Hepatocyte (in vitro differentiated cells): ENCODE data around the gene BUB1B. TPM values are rescaled to one million over a fixed set of nuclear protein-coding genes. Genes with fewer than 3 reads are reported as not detected.

ENCODE experiments used
- DNase-seq: peaks from one replicate; pipeline ENCODE4 v3.0.0-alpha.2; 2016; ENCODE audit warnings: low spot score
- H2AFZ ChIP-seq: fragments of 200-600 bp; sonication (generic); 2 replicates; pipeline ENCODE4 v1.6.0; 2016; ENCODE audit warnings: antibody characterized with exemption, mild to moderate bottlenecking
- H3K27ac ChIP-seq: fragments of 200-600 bp; sonication (generic); 2 replicates; pipeline ENCODE4 v1.5.1; 2016; ENCODE audit warnings: mild to moderate bottlenecking
- H3K27me3 ChIP-seq: fragments of 200-600 bp; sonication (generic); 2 replicates; pipeline ENCODE4 v1.6.1; 2016
- H3K36me3 ChIP-seq: fragments of 200-600 bp; sonication (generic); replicated peaks from 2 replicates; pipeline ENCODE4 v1.5.1; 2016; ENCODE audit warnings: low read depth; ENCODE audit not compliant: insufficient read depth
- H3K4me1 ChIP-seq: fragments of 200-600 bp; sonication (generic); 2 replicates; pipeline ENCODE4 v1.5.1; 2016; ENCODE audit warnings: mild to moderate bottlenecking, moderate library complexity; ENCODE audit not compliant: insufficient read depth
- H3K4me2 ChIP-seq: fragments of 200-600 bp; sonication (generic); 2 replicates; pipeline ENCODE4 v1.6.0; 2016
- H3K4me3 ChIP-seq: fragments of 200-600 bp; sonication (generic); 2 replicates; pipeline ENCODE4 v1.5.1; 2016; ENCODE audit warnings: mild to moderate bottlenecking
- H3K79me2 ChIP-seq: fragments of 200-600 bp; sonication (generic); 2 replicates; pipeline ENCODE4 v1.6.0; 2017; ENCODE audit warnings: mild to moderate bottlenecking
- H3K9me2 ChIP-seq: fragments of 200-600 bp; sonication (generic); replicated peaks from 2 replicates; pipeline ENCODE4 v1.6.0; 2017; ENCODE audit warnings: mild to moderate bottlenecking; ENCODE audit not compliant: insufficient read depth
- H3K9me3 ChIP-seq: fragments of 200-600 bp; sonication (generic); 2 replicates; pipeline ENCODE4 v1.5.1; 2016; ENCODE audit warnings: low read depth, mild to moderate bottlenecking
- H4K20me1 ChIP-seq: fragments of 200-600 bp; sonication (generic); 2 replicates; pipeline ENCODE4 v1.6.0; 2016; ENCODE audit warnings: mild to moderate bottlenecking; ENCODE audit not compliant: insufficient read depth, poor library complexity, severe bottlenecking
- EZH2 ChIP-seq: fragments of 200-600 bp; sonication (generic); IDR thresholded peaks from 2 replicates; pipeline ENCODE4 v1.6.1; 2016; ENCODE audit warnings: antibody characterized with exemption, mild to moderate bottlenecking, borderline replicate concordance
- EZH2phosphoT487 ChIP-seq: fragments of 200-600 bp; sonication (generic); IDR thresholded peaks from one replicate; pipeline ENCODE4 v1.6.1; 2018; ENCODE audit warnings: antibody characterized with exemption, mild to moderate bottlenecking, low read depth, moderate library complexity; ENCODE audit not compliant: unreplicated experiment, severe bottlenecking
- WGBS: methylation state at CpG from one replicate; pipeline ENCODE4 v1.1.6; 2016; ENCODE audit warnings: low lambda C conversion rate; ENCODE audit errors: missing lambda C conversion rate; 5-methylcytosine and 5-hydroxymethylcytosine counted together
- polyA plus RNA-seq: library from polyadenylated mRNA; unstranded; fragments of >200 nt; fragmentation: Nextera tagmentation; extraction: Ambion mirVana; gene quantifications from 2 replicates; pipeline ENCODE4 v1.2.1, GENCODE V29; 2016
- total RNA-seq: library from RNA; depleted of rRNA; stranded (reverse); fragments of >200 nt; gene quantifications from 2 replicates; pipeline ENCODE4 v1.2.3, GENCODE V29; 2014
- TF ChIP-seq, protein P1 (sequence below): fragments of 200-600 bp; sonication (generic); IDR thresholded peaks from 2 replicates; pipeline ENCODE4 v1.5.1; 2016; ENCODE audit warnings: antibody characterized with exemption, mild to moderate bottlenecking; ENCODE audit not compliant: poor library complexity

Gene BUB1B
- total and polyA plus RNA-seq, 2 experiments from 2014 or later = 5.3 to 11.9 TPM

DNA sequence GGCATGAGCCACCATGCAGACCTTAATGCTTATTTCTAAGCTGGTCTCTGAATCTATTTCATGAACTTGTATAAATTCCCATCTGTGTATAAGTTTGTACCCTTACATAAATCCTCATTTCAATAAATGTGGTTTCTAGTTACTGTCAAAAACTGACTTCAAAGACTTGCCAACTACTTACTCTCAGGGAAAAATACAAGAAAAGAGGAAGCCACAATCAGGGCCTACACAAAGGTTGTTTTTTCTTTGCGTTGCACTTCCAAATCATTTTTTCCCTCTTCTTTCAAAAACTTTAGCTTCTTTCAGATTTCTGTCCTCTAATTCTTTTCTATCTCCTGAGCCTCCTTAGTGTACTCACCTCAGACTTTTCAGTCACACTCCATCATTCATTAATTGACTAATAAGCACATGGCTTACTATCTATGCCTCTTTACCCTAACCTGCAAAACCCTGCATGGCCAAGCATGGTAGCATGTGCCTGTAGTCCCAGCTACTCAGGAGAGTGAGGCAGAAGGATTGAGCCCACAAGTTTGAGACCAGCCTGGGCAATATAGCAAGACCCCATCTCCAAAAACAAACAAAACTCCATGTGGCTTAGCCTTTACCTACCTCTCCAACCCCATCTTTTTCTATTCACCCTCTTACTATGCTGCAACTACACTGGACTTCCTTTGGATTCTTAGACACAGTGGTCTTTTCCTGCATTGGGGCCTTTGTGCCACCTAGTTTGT, 37.7 kb downstream of the BUB1B start:
- H3K9me2 ChIP-seq = no peaks in the 10 kb centered on the region
- H3K79me2 ChIP-seq = no peaks in the 10 kb centered on the region
- 100% methylated on average over 1 of the region's 1 CpG for WGBS
- H3K4me3 ChIP-seq = no peak overlapping the region
- TF ChIP-seq EZH2phosphoT487 (no peak), EZH2 (no peak)
- TF ChIP-seq, protein P1, sequence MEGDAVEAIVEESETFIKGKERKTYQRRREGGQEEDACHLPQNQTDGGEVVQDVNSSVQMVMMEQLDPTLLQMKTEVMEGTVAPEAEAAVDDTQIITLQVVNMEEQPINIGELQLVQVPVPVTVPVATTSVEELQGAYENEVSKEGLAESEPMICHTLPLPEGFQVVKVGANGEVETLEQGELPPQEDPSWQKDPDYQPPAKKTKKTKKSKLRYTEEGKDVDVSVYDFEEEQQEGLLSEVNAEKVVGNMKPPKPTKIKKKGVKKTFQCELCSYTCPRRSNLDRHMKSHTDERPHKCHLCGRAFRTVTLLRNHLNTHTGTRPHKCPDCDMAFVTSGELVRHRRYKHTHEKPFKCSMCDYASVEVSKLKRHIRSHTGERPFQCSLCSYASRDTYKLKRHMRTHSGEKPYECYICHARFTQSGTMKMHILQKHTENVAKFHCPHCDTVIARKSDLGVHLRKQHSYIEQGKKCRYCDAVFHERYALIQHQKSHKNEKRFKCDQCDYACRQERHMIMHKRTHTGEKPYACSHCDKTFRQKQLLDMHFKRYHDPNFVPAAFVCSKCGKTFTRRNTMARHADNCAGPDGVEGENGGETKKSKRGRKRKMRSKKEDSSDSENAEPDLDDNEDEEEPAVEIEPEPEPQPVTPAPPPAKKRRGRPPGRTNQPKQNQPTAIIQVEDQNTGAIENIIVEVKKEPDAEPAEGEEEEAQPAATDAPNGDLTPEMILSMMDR = no peak
- no peaks in the 10 kb centered on the region for H3K9me3 ChIP-seq
- no peaks in the 10 kb centered on the region for H3K36me3 ChIP-seq
- H3K4me2 ChIP-seq = no peak overlapping the region
- H3K4me1 ChIP-seq = no peaks in the 10 kb centered on the region
- no peak for DNase-seq
- no peak overlapping the region for H2AFZ ChIP-seq
- no peaks in the 10 kb centered on the region for H3K27me3 ChIP-seq
- no peak overlapping the region for H3K27ac ChIP-seq
- H4K20me1 ChIP-seq = no peaks in the 10 kb centered on the region

DNA sequence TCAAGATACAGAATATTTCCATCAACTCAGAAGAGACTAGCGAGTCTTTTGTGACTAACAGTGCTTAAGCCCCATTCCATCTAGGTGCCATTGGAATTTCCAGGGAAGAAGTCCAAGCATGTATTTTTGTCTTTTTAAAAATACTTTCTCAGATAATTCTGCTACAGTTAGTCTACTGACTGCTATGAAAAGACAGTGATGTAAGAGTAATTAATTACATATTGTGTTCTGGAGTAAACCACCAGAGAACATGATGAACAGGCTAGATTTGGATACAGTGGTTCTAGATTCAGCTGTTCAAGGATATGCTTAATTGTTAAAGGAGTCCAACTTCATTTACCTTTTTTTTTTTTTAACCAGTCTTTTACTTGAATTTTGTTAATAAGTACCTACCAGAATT, 43.2 kb downstream of the BUB1B start:
- DNase-seq = no peak
- H3K27me3 ChIP-seq = no peaks in the 10 kb centered on the region
- H4K20me1 ChIP-seq = no peaks in the 10 kb centered on the region
- H2AFZ ChIP-seq = no peak overlapping the region
- no peak overlapping the region for H3K27ac ChIP-seq
- no peaks in the 10 kb centered on the region for H3K9me3 ChIP-seq
- 97% methylated on average over 1 of the region's 1 CpG for WGBS
- H3K79me2 ChIP-seq = no peaks in the 10 kb centered on the region
- no peaks in the 10 kb centered on the region for H3K4me1 ChIP-seq
- no peaks in the 10 kb centered on the region for H3K9me2 ChIP-seq
- TF ChIP-seq EZH2phosphoT487 = no peak
- TF ChIP-seq, protein P1 = no peak
- TF ChIP-seq EZH2 = no peak
- H3K4me3 ChIP-seq = no peak overlapping the region
- no peak overlapping the region for H3K4me2 ChIP-seq
- no peaks in the 10 kb centered on the region for H3K36me3 ChIP-seq

DNA sequence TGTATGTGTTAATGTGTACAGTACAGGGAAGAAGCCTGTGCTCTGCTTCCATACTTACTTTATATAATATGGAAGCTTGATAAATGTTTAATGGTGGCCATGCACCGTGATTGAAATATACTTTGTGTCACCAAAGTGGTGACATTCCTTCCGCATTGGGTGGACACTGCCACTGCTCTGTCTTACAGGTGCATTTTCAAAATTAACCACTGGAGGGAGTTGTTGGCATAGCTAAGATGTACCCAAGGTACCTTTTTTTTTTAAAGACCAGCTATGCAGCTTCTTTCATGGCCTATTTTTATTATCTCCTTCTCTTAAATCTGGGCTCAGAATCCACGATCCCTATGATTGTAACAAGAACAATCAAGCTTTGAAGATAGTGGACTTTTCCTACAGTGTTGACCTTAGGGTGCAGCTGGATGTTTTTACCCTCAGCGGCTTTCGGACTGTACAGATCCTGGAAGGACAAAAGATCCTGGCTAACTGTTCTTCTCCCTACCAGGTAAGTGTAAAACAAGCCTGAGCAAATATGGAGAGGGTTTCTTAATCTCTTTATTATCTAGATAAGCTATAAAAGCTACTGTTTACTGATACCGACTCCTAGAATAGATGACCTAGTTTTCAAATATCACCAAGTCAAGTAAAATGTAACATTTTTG, 56.4 kb downstream of the BUB1B start:
- DNase-seq = peak; percentile 90
- no peak overlapping the region for H2AFZ ChIP-seq
- no peak for TF ChIP-seq EZH2
- peak; percentile 77 for TF ChIP-seq EZH2phosphoT487
- TF ChIP-seq, protein P1 = peak; percentile 81
- WGBS = 60% methylated on average over 6 of the region's 6 CpGs
- H3K27ac ChIP-seq = no peak overlapping the region
- no peaks in the 10 kb centered on the region for H3K27me3 ChIP-seq
- H3K9me2 ChIP-seq = no peaks in the 10 kb centered on the region
- no peaks in the 10 kb centered on the region for H4K20me1 ChIP-seq
- H3K4me1 ChIP-seq = no peaks in the 10 kb centered on the region
- no peaks in the 10 kb centered on the region for H3K79me2 ChIP-seq
- no peaks in the 10 kb centered on the region for H3K36me3 ChIP-seq
- H3K4me2 ChIP-seq = no peak overlapping the region
- H3K9me3 ChIP-seq = no peaks in the 10 kb centered on the region
- H3K4me3 ChIP-seq = no peak overlapping the region
